Psoas muscle (tissue), 8 donors: ENCODE results near the gene EGFLAM. TPM values are rescaled to one million over a fixed set of nuclear protein-coding genes. Genes with fewer than 3 reads are reported as not detected.
A peak's percentile ranks its signal among the peaks of the same experiment; 100 is the strongest.

Experiments used
- ATAC-seq, 4 donors: fragments of 200-7000 bp; cut with Tn5 transposase; one replicate each; pipeline ENCODE4 v1.9.1; 2020; ENCODE audit warnings: moderate library complexity in 3 of 4, mild to moderate bottlenecking in 2 of 4
- DNase-seq, 2 donors: peaks; one replicate each; pipeline ENCODE4 v3.0.0-alpha.2; 2020
- H3K27ac ChIP-seq: fragments of 200-600 bp; one replicate; pipeline ENCODE4 v1.8.0; 2022
- H3K27me3 ChIP-seq, 3 donors: fragments of 200-600 bp in 1 of 3; one replicate each; pipeline versions ENCODE4 v1.6.1 to v1.8.0; 2013 to 2022; ENCODE audit warnings: low read length in 2 of 3, mild to moderate bottlenecking in 2 of 3, moderate library complexity in 1 of 3; ENCODE audit not compliant: insufficient read depth in 3 of 3
- H3K36me3 ChIP-seq, 2 donors: fragments of 200-600 bp in 1 of 2; one replicate each; pipeline versions ENCODE4 v1.6.1 to v1.8.0; 2013 to 2022; ENCODE audit warnings: low read depth in 1 of 2, mild to moderate bottlenecking in 1 of 2, moderate library complexity in 1 of 2; ENCODE audit not compliant: insufficient read depth in 1 of 2
- H3K4me1 ChIP-seq: fragments of 200-600 bp; one replicate; pipeline ENCODE4 v1.8.0; 2022
- H3K4me3 ChIP-seq: fragments of 200-600 bp; one replicate; pipeline ENCODE4 v1.8.0; 2022; ENCODE audit warnings: mild to moderate bottlenecking
- H3K9me3 ChIP-seq: fragments of 200-600 bp; one replicate; pipeline ENCODE4 v1.8.0; 2022
- CTCF ChIP-seq: fragments of 200-600 bp; IDR thresholded peaks from one replicate; pipeline ENCODE4 v1.8.0; 2022; ENCODE audit warnings: antibody characterized with exemption
- WGBS, 3 donors: extraction: QIAGEN DNeasy Blood & Tissue Kit; methylation state at CpG; one replicate each; pipeline versions ENCODE4 v1.1.6 to v1.1.7; 2013; 5-methylcytosine and 5-hydroxymethylcytosine counted together
- intact Hi-C, 2 donors: fragments of 100-400 bp; cut with DNase I; formaldehyde crosslinking; loops; one replicate each; pipeline versions ENCODE4 v1.11.0 to v1.14.2; 2022
- polyA plus RNA-seq, 3 donors: library from polyadenylated mRNA; stranded (reverse); fragments of 200-250 nt; gene quantifications; one replicate each; pipeline ENCODE4 v1.2.3, GENCODE V29; 2013
- total RNA-seq, 4 donors: library from RNA; stranded (reverse); fragmentation: NEBNext Ultra II Directional in 2 of 4; extraction: Animal tissue kit (Norgen Biotek cat#: 25700) in 2 of 4; gene quantifications; one replicate each; pipeline versions ENCODE4 v1.2.1 to v1.2.4, GENCODE V29; 2021 to 2023
- donor health status: healthy with polysubstance abuse.
- donor health status: DM: no; HTN: no; CAD: no; lungs with moderate emphysema.
- donor health status: Bipolar disorder and iron deficiency.
- donor health status: healthy.
- donor health status: DM: yes; HTN: yes; CAD: no.
- donor health status: DM: no; HTN: no; CAD: no.
- donor health status: DM: no; HTN: no; CAD: no.
- donor health status: DM: yes; HTN: yes; CAD: no.

The EGFLAM gene
- total and polyA plus RNA-seq, 7 donors, result 16.0 to 53.8 (median 35.3) TPM

GRCh38 chr5:38445374-38446028 is 187.1 kb downstream of the EGFLAM start:
- intact Hi-C loops, result loop anchor here in 1 of 2 donors (5.0 kb wide), 1 partner anchor 112 kb away; the partner anchor contains the start of gene LIFR
- H3K27me3 ChIP-seq, result no peaks in the 10 kb centered on the region
- DNase-seq (peak; percentile 71 to 79), ATAC-seq (peak; percentile 60 to 79 (median 78))
- peaks cover 0 to 16% of the 10 kb centered on the region in 2 donors for H3K36me3 ChIP-seq
- 19 to 30% (median 23%) methylated on average over 20 to 24 of the region's 24 CpGs for WGBS, 3 donors
- no peaks in the 10 kb centered on the region for H3K9me3 ChIP-seq
- peak overlapping the region; percentile 94 for H3K27ac ChIP-seq
- H3K4me1 ChIP-seq, result peaks cover 34% of the 10 kb centered on the region
- TF ChIP-seq CTCF, result no peak
- H3K4me3 ChIP-seq, result peak overlapping the region; percentile 81

DNA sequence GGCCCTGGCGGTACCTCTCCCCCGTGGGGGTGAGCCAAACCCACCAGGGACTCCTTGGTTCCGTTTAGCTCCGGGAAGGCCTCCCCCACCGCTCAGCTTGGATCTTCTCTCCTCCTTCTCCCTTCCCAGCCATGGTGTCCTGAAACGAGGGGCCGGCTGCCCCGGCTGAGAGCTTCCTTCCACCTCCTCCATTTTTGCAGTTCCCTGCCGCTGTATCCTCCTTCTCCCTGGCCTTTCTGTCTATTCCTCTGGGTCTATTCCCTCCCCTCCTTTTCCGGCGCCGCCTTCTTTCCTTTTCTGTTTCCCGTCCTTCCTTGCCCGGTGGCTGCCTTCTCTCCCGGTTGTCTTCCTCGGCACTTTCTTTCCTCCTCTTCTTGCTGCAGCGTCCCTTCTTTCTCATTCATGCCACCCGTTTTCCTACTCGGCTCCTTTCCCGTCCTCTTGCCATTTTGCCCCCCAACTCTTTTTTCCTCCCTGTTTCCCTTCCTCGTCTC is 187.7 kb downstream of the EGFLAM start:
- peak in 1 of 2 donors; percentile 62 for DNase-seq

DNA sequence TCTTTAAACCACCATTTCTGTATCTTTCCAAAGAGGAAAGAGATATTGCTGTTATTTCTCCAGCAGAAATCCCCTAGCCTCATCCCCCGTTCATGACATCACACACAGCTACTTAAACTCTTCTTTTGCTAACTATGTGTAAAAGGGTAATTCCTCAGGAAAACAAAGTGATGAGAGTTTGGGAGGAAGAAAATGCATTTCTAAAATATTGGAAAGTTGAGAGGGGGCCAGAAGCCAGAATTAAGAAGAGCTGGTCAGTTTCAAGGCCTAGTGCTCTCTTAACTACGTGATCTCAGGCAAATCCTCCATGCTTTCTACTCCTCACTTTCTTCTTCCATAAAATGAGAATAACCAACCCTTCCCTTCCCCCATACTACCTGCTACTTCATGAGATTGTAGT is 188.7 kb downstream of the EGFLAM start:
- Histone ChIP-seq H3K27me3 (no peaks in the 10 kb centered on the region), H3K9me3 (no peaks in the 10 kb centered on the region), H3K36me3 (peaks cover 0 to 29% of the 10 kb centered on the region in 2 donors), H3K27ac (peak overlapping the region; percentile 94), H3K4me1 (peaks cover 34% of the 10 kb centered on the region), H3K4me3 (peak overlapping the region; percentile 81)
- WGBS, 3 donors, result 64 to 86% (median 74%) methylated on average over 2 of the region's 2 CpGs
- DNase-seq (no peak), ATAC-seq (no peak)
- intact Hi-C loops, result loop anchor here in 1 of 2 donors (5.0 kb wide), 1 partner anchor 110 kb away; the partner anchor contains the start of gene LIFR
- no peak for TF ChIP-seq CTCF

More for the DNA sequence above, 187.7 kb downstream of the EGFLAM start:
- Histone ChIP-seq H3K27ac (peak overlapping the region; percentile 94), H3K27me3 (no peaks in the 10 kb centered on the region), H3K9me3 (no peaks in the 10 kb centered on the region), H3K4me1 (peaks cover 34% of the 10 kb centered on the region), H3K36me3 (peaks cover 0 to 19% of the 10 kb centered on the region in 2 donors), H3K4me3 (peak overlapping the region; percentile 81)
- peak; percentile 36 to 66 (median 46) for ATAC-seq
- intact Hi-C loops, result loop anchor here in 1 of 2 donors (5.0 kb wide), 1 partner anchor 111 kb away; the partner anchor contains the start of gene LIFR
- 22 to 37% (median 35%) methylated on average over 19 to 21 of the region's 21 CpGs for WGBS, 3 donors
- TF ChIP-seq CTCF, result no peak

- Histone ChIP-seq H3K9me3 (no peaks in the 10 kb centered on the region), H3K27ac (peak overlapping the region; percentile 94), H3K4me3 (peak overlapping the region; percentile 81), H3K4me1 (peaks cover 34% of the 10 kb centered on the region), H3K27me3 (no peaks in the 10 kb centered on the region), H3K36me3 (peaks cover 0 to 36% of the 10 kb centered on the region in 2 donors)
- peak in 3 of 4 donors; percentile 15 to 40 (median 33) for ATAC-seq
- intact Hi-C loops, result loop anchor here in 1 of 2 donors (1.0 to 5.0 kb wide), 2 partner anchors 25 to 110 kb away; partner anchors contain the start of gene LIFR
- no peak for TF ChIP-seq CTCF
- WGBS, 3 donors, result 25 to 28% (median 26%) methylated on average over 5 of the region's 5 CpGs
- peak; percentile 43 to 67 for DNase-seq
These were observed 189.4 kb downstream of the EGFLAM start for GRCh38 chr5:38447786-38448185.
